Caki2 (cell line): ENCODE measurements around the gene CPXM1. TPM values are rescaled to one million over a fixed set of nuclear protein-coding genes. Genes with fewer than 3 reads are reported as not detected.
"Not testable (repeated sequence)": the region's sequence is repeated elsewhere in the genome, so short reads cannot be mapped to it uniquely, and the experiment has no call there.

Experiments
- DNase-seq: peaks from one replicate; pipeline ENCODE4 v3.0.0-alpha.2; 2015; ENCODE audit warnings: low read depth
- in situ Hi-C: cut with HindIII; loops from 2 replicates; pipeline ENCODE4 v1.10.0; 2016; ENCODE audit warnings: low sequenced_read_pairs, low pct_unique_long_range_greater_than_20kb, mixed read lengths
- total RNA-seq: library from RNA; depleted of rRNA; stranded (reverse); fragments of >200 nt; shearing (Covaris generic); gene quantifications from 2 replicates; pipeline ENCODE4 v1.2.3, GENCODE V29; 2014; ENCODE audit warnings: low replicate concordance; rRNA removed

The CPXM1 gene
- total RNA-seq, result not detected in 2 replicates

DNA sequence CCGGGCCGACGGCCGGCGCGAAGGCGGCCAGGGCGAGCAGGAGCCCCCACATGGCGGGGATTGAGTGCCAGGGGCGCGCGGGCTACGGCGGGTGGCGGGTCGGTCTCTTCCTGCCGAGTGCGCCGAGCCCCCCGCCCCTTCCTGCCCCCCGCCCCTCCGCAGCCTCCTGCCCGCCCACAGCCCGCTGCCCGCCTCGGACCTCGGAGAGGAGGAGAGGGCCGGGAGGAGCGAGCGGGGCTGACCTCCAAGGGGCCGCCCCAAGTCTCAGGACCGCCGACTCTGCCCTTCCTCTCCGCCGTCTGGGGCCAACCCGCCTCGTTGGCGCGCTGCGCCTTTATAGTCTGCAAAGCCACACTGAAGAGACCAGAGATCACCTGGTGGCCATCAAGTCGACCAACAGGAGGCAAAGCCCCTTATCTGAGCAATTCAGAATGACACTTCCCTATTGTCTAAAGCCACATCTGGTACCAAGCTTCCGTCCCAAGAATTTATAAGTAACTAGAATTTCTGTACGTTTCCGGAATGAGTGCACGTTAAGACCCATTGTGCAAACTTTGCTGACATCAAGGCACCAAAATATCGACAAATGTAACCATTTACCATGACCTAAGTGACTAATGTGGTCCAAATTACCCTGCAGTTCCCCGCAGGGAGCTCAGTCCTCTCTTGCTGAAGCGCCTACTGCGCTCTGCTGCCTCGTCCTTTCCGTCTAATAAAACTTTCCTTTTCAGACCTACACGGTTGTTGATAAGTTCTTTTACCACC lies at the start of gene CPXM1:
TSS of gene CPXM1 (minus strand) at position 107 of the 765 bp plus-strand sequence. CDS start at position 52, 55 bp downstream.
- in situ Hi-C loops, result no loop called here
- no peak for DNase-seq

DNA sequence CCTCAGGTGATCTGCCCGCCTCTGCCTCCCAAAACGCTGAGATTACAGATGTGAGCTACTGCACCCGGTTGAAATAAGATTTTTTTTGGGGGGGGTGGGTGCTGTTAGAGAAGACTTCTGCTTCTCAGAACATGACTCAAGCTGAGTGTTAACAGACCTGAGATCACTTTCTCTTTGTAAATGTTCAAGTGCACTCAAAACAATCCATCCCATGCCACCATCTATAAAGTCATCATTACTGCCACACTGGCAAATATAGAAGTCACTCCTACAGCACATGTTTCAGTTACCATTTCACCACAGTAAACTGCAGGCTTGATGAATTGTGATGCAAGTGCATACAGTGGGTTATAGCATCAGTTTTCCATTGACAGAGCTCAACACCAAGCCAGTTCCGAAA lies 49.1 kb upstream of the CPXM1 start:
- DNase-seq, result no peak
- in situ Hi-C loops, result no loop called here

DNA sequence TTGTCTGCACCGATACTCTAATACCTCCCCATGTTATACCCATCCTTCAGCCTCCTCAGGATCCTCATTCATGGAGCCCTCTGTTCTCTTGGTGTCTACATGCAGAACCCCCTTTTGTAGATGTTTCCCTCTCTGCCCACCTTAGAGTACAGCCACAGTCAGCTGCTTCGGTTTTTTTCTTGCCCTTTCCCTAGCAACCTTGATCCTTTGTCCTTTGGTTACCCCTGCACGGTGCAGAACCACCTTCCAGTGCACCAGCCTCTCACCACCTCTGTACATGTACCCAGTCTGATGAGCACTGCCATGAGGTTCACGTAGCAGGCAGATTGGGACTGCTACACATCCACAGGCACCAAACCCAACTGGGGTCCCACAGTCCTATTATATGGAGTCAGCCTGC lies 47.4 kb upstream of the CPXM1 start:
- in situ Hi-C loops, result no loop called here

DNA sequence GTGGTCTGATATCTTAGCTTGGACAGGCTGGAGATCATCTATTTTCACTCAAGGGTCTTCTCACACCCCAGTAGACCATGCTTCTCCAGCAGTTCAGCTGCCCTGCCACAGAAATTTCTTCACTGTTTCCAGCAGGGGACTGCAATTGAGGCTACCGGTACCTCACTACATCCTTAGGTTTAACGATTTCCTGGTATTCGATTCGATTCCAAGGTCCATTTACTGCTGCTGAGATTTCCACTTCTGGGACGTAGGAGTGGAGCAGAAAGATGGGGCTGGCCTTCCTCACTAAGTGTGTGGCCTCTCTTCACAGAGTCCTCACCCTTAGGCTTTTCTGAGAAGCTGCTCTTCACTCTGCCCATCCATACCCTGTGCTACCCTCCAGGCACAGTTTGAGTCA lies 46.3 kb upstream of the CPXM1 start:
- no peak for DNase-seq
- in situ Hi-C loops, result no loop called here

More for the DNA sequence above, 47.4 kb upstream of the CPXM1 start:
- no peak for DNase-seq

DNA sequence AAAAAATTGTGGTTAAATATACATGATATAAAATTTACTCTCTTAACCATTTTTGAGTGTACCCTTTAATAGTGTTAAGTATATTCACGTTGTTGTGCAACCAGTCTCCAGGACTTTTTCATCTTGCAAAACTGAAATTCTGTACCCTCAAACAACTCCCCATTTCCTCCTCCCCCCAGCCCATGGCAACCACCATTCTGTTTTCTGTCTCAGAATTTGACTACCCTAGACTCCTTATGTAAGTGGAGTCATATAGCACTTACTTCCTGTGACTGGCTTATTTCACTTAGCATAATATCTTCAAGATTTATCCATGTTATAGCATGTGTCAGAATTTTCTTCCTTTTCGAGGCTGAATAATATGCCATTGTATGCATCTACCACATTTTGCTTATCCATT lies 45.2 kb upstream of the CPXM1 start:
- no peak for DNase-seq
- in situ Hi-C loops, result no loop called here

DNA sequence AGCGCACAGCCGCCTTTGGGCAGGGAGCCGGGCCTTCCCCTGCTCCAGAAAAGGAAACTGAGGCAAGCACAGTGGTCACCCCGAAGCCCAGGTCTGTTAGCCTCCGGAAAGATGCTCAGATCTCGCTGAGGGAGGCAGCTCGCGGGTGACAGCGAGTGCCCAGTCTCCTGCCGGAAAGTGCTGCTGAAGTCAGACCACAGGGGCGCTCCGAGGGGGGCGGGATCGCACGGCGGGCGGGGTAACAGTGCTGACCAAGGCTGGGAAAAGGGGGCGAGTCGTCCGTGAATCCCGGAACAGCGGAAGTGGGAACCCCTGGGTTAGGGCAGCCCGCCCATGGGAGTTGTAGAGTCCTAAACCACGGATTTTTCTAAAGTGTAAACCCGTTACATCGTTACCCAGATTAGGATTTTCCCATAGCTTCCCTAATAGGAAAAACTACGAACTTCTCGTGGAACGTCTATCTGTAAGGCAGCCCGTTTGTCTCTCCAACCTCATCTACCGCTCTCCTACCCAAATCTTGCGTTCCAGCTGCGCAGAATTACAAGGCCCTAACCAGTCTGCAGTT lies 40.6 kb upstream of the CPXM1 start:
- in situ Hi-C loops, result no loop called here
- DNase-seq, result peak; percentile 37

DNA sequence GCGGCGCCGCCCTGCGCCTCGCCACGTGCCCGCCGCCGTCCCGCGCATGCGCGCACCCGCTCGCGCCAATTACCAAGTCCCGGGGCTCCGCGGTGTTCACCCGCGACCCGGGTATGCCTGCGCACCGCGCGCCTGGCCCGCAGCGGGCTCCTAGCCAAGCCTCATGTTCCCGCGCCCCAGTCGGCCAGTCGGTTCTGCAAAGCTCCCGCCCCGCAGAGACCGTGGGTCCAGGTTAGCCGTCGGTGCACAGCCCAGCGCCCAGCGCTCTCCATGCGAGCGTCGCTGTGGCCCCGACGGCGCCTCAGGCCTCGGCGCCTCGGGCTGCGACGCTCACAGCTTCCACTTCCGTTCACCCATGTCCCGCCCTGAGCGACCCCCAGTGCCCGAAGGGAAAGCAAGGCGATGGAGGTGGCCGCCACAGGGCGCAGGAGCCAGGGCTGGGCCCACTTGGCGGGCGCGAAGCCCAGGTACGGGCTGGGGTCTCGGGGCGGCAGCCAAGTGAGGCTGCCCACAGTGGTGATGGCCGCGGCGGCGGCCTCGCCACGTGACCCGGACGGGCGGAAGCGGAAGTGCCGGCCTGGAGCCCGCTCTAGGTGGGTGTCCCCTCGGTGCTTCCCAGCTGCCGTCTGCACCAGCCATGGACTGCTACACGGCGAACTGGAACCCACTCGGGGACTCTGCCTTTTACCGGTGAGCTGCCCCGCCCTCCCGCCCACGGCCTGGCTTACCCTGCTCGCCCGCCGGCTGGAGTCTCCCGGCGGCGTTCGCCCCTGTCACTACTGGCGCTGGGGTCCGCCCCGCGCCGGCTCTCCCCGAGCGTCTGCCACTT lies 39.9 kb upstream of the CPXM1 start, which contains the start of the genes PCED1A and VPS16:
TSS of gene PCED1A (minus strand) at position 518 of the 829 bp plus-strand sequence. CDS start 743 bp downstream, outside the sequence.
TSS of gene VPS16 (plus strand) at position 608 of the 829 bp plus-strand sequence. CDS start at position 638, 30 bp downstream.
- DNase-seq, result peak; percentile 74
- in situ Hi-C loops, result no loop called here

DNA sequence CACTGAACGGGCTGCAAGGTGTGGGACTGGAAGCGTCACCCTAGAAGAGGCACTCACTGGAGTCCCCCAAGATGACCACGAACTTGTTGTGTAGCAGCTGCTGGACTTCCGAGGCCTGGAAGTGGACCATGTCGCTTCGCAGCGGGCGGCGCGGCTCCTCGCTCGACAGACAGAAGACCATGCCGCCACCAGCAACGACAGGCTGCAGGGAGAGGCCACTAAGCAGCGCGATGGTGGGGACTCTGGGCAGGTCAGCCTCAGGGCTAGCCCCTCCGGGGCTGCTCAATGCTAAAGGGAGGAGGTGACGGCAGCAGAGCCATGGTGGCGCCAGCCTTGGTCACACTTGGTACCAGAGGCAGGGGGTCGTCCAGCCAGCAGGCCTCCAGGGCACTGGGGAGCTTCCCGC lies 39.3 kb upstream of the CPXM1 start:
- in situ Hi-C loops, result no loop called here
- no peak for DNase-seq

DNA sequence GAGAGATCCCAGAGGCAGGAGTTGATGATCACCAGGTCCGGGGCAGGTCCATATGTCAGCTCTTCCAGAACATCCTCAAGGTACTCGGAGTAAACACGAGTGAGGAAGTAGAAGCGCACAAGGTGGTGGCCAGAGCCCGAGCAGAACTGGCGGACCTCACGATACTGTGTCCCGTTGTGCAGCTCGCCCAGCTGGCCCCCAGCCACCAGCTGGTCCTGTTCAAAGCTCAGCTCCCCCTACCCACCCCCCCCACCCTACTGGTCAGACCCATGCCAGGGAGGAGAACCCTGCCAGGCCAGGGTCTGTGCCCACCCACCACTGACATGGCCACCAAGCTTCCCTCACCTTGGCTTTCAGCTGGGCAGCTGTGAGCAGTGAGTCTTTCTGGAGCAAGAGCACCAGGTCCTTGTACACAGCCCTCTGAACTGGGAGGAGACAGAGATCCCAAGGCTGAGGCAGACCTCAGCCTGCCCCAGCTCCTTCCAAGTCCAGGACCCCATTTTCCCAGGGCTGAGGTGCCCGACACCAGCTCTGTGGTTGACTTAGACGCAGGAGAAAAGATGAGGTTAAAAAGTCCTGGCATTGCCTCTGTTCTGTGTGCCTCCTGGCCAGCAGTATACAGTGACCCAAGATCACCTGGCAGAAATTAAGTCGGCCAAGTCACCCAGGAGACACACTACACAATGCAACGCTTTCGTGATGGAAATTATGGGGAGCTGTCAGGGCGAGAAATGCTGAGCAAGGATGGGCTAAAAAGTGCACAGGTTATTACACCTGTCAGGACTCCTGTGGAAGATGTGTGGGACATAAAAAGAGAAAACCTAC lies 38.6 kb upstream of the CPXM1 start:
- in situ Hi-C loops, result no loop called here
- no peak for DNase-seq

DNA sequence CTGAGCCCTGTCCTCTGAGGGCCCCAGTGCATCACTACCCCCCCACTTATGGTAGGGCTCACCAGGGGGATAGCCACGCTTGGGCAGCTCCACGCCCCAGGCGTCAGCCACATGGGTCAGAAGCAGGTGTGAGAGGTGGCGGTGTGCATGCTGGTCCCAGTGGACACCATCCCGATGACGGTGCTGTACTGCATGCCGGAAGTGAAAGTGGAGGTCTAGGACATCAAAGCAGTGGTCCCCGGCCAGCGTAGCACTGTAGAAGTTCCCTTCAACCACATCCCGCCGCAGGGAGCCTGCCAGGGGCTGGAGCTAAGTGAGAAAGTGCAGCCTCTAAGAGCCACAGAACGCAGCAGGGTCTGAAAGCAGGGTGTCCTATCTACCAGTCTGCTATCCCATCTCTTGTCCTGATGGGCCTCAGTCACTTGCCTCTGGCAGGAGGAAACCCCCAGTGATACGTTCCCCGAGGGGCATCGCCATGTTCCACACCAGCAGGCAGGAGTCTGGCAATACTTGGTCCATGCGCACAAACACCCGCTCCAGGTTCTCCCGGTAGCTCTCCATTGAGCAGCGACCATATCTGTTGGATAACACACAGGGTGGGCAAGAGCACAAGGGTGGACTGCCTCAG lies 37.9 kb upstream of the CPXM1 start:
- in situ Hi-C loops, result no loop called here
- no peak for DNase-seq

DNA sequence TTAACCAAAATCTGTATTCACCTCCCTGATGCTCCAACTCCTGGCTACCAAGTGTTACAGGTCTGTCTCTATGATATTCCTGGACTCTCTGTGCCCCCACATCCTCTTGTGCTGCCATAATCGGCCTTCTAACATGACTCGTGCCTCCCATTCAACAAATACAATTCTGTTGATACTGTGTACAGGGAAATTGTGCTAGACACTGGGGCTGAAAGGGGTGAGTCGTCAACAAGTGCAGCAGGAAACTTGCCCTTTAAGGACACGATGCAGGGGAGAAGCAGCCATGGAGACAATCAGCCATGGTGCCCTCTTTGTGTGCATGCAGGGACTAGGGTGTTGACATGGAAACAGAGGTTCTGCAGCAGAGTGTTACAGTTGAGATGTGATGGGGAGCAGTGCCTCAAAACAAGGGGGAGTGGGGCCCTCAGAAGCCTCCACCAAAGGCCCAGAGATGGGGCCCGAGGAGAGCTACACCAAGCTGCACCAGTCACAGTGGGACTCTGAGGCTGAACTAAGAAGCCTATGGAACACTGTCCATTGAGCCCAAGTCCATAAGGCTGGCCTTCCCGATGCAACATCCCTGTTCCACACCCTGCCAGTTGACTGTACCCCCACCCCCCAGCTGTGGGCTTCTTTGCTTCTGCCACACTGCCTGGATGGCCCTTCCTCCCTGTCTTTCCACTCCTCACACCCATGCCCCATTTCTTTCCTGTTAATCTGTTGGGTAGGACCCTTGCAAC lies 37.0 kb upstream of the CPXM1 start:
- no peak for DNase-seq

DNA sequence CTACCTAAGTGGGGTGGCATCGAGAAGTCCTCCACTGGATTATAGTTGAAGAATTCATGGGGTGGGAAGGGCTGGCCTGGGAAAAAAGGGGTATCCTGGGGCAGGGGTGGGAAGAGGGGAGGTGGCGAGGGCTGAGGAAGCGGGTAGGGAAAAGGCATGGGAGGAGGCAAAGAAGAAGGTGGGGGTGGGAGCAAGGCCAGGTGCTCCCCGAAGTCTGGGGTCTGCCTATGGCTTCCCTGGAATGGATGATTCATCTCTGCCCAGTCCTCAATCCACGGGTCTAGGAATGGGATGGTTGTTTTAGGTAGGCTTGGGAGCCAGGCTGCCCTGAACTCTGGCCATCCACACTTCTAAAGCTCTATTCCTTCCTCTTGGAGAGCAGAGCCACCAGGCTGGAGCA lies 35.6 kb upstream of the CPXM1 start:
- in situ Hi-C loops, result no loop called here
- no peak for DNase-seq

More for the DNA sequence above, 37.0 kb upstream of the CPXM1 start:
- in situ Hi-C loops, result no loop called here

DNA sequence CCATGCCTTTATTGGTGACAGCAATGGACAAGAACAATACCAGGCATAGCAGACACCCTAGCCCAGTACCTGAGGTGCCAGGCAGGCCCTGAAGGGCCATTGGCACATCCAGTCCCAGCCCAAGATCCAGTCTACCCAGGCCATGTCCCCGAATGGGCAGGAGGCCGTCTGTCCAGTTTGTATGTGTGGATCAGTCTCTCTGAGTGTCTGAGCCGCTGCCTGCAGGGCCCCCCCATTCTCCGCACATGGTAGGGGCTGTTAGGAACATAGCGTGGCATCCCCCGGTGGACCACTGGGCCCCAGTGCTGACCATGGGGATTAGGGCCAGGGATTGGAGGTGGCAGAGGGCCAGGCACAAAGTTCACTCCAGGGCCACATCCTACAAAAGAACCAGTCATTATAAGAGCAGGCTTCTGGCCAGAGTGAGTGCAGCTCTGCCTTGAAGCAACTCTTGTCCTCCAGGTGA lies 34.9 kb upstream of the CPXM1 start:
- DNase-seq, result no peak
- in situ Hi-C loops, result no loop called here

DNA sequence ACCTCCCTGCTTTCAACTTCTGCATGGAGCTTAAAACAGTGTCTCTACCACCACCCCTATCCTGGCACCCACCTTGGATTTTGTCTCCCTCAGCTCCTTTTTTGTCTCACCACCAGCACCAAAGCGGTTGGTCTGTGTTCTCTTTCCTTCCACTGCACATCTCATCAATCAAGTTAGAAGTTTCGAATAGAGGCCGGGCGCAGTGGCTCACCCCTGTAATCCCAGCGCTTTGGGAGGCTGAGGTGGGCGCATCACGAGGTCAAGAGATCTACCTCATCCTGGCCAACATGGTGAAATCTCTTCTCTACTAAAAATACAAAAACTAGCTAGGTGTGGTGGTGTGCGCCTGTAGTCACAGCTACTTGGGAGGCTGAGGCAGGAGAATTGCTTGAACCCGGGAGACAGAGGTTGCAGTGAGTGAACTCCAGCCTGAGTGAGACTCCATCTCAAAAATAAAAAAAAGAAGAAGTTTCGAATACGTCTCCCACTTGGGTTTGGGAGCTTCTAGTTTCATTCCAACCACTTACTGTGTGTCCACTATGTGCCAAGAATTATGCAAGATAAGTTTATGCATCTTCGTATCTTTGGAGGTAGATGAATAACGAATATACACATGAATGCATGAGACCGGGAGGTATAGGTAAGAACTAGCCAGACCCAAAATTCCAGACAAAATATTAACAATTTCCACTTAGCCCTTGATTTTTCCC lies 34.1 kb upstream of the CPXM1 start:
- no peak for DNase-seq
- in situ Hi-C loops, result no loop called here

DNA sequence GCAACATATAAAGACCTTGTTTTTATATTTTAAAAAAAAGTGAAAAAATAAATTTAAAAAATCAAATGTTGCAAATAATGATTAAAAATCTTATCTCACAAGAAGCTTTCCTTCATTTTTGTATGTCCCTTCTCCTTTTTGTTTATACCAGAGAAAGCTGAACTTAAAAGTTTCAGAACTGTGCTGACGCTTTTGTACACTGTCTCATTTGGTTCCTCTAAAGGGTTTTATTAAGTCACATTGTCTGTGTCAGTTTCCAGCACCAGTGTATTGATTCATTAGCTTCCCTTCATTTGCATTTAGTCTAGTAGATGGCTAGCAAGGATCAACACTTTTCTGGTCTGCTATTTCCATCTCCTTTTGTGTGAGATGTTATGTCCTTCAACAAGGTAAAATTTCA lies 33.3 kb upstream of the CPXM1 start:
- in situ Hi-C loops, result no loop called here
- no peak for DNase-seq

DNA sequence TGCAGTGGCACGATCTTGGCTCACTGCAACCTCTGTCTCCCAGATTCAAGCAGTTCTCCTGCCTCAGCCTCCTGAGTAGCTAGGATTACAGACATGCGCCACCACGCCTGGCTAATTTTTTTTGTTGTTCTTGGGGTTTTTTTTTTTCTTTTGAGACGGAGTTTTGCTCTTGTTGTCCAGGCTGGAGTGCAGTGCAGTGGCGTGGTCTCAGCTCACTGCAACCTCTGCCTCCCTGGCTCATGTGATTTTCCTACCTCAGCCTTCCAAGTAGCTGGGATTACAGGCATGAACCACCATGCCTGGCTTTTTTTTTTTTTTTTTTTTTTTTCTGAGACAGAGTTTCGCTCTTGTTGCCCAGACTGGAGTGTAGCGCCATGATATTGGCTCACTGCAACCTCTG lies 30.8 kb upstream of the CPXM1 start:
- peak; percentile 32 for DNase-seq
- in situ Hi-C loops, result not testable (repeated sequence)
